Endodermal cell (in vitro differentiated cells): ENCODE measurements around the gene PCNX1. TPM values are rescaled to one million over a fixed set of nuclear protein-coding genes. Genes with fewer than 3 reads are reported as not detected.

ENCODE experiments used
- DNase-seq: peaks from one replicate; pipeline ENCODE4 v3.0.0-alpha.2; 2017
- H3K27ac ChIP-seq: 2 replicates; pipeline ENCODE4 v1.5.1; 2013; ENCODE audit warnings: mild to moderate bottlenecking, low read depth, low read length, moderate library complexity
- H3K27me3 ChIP-seq: 2 replicates; pipeline ENCODE4 v1.6.1; 2013; ENCODE audit warnings: mild to moderate bottlenecking, low read length, moderate library complexity; ENCODE audit not compliant: insufficient read depth, control insufficient read depth, poor library complexity, severe bottlenecking
- H3K36me3 ChIP-seq: 2 replicates; pipeline ENCODE4 v1.7.0; 2013; ENCODE audit warnings: mild to moderate bottlenecking, low read length, moderate library complexity; ENCODE audit not compliant: control insufficient read depth, insufficient read depth
- H3K4me1 ChIP-seq: one replicate; pipeline ENCODE4 v1.7.0; 2013; ENCODE audit warnings: low read length; ENCODE audit not compliant: control insufficient read depth, insufficient read depth
- H3K4me3 ChIP-seq: 2 replicates; pipeline ENCODE4 v1.5.1; 2013; ENCODE audit warnings: mild to moderate bottlenecking, low read length, moderate library complexity
- H3K9ac ChIP-seq: 2 replicates; pipeline ENCODE4 v1.6.1; 2013; ENCODE audit warnings: mild to moderate bottlenecking, low read length, moderate library complexity; ENCODE audit not compliant: poor library complexity, severe bottlenecking; ENCODE audit errors: extremely low read depth
- H3K9me3 ChIP-seq: 2 replicates; pipeline ENCODE4 v1.6.1; 2013; ENCODE audit warnings: mild to moderate bottlenecking, low read length, moderate library complexity; ENCODE audit not compliant: control insufficient read depth
- H3K27ac Mint-ChIP-seq: 2 replicates; pipeline ENCODE4 v1.8.0; 2020; ENCODE audit warnings: mixed read lengths
- H3K27me3 Mint-ChIP-seq: 2 replicates; pipeline ENCODE4 v1.8.0; 2021; ENCODE audit warnings: mild to moderate bottlenecking, mixed read lengths; ENCODE audit not compliant: insufficient read depth
- H3K36me3 Mint-ChIP-seq: 2 replicates; pipeline ENCODE4 v1.8.0; 2020; ENCODE audit warnings: low read depth, mixed read lengths
- H3K4me1 Mint-ChIP-seq: 2 replicates; pipeline ENCODE4 v1.8.0; 2020; ENCODE audit warnings: mixed read lengths
- H3K4me3 Mint-ChIP-seq: 2 replicates; pipeline ENCODE4 v1.8.0; 2020; ENCODE audit warnings: mild to moderate bottlenecking, moderate library complexity, mixed read lengths
- H3K9me3 Mint-ChIP-seq: 2 replicates; pipeline ENCODE4 v1.8.0; 2020; ENCODE audit warnings: mild to moderate bottlenecking, mixed read lengths
- WGBS, 2 experiments: methylation state at CpG; one replicate each; pipeline versions ENCODE4 v1.1.5 to v1.1.7; 2013; ENCODE audit warnings: missing lambda C conversion rate in 2 of 2, mixed read lengths in 1 of 2; ENCODE audit not compliant: insufficient coverage in 1 of 2, insufficient read length in 1 of 2; 5-methylcytosine and 5-hydroxymethylcytosine counted together
- total RNA-seq, 2 donors: library from RNA; stranded (reverse); fragmentation: NEBNext Ultra II Directional in 1 of 2; extraction: Animal tissue kit (Norgen Biotek cat#: 25700) in 1 of 2; gene quantifications; 2 replicates in 1 of 2; 3 replicates in 1 of 2; pipeline ENCODE4 v1.2.1, GENCODE V29; 2021
- TF ChIP-seq, protein P1 (sequence below): fragments of 200-600 bp; sonication (generic); conservative IDR thresholded peaks from 2 replicates; pipeline ENCODE4 v1.5.0; 2021; ENCODE audit warnings: antibody characterized with exemption, mild to moderate bottlenecking

The PCNX1 gene
- total RNA-seq, 2 donors from 2014 or later: 68.2 TPM

DNA sequence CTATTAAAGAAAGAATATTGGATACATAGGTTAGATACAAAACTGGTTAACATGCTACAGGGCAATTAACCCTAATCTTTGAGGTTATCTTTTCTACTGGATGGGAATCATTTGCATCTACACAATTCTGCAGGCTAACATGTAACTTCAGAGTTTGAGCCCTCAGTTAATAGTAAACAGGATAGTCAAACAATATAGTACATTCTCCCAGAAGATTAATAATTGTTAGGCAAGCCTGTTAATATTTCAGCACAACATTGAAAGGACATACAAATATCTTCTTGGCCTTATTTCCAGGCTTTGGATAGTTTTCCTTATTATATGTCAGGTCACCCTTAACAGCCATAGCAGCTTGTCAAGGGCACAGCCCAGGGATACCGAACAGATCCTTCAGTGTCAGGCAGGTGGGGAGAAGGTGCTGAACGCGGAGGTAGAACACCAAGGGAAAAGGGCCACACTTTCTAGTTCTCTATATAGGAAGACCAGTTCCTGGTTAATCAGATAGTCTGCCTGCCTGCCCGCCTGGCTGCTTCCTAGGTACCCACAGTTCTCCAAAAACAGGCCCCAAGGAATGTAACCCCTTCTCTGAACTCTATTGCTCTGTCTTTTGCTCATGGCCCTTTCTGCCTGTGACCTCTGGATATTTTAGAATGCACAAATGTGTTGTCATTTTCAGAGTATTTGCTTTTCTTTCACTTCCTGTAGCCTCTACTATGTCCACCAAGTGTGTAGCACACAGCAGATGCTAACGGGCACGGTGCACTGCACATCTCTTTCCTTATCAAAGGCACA, 256.0 kb downstream of the PCNX1 start:
- no peak overlapping the region for H3K4me3 Mint-ChIP-seq
- Histone ChIP-seq H3K4me1 (no peaks in the 10 kb centered on the region), H3K4me3 (no peak overlapping the region), H3K9ac (no peak overlapping the region), H3K36me3 (no peaks in the 10 kb centered on the region), H3K9me3 (no peaks in the 10 kb centered on the region), H3K27me3 (no peaks in the 10 kb centered on the region), H3K27ac (no peak overlapping the region)
- WGBS, 2 experiments: 87 to 94% methylated on average over 3 to 6 of the region's 6 CpGs
- H3K36me3 Mint-ChIP-seq: no peaks in the 10 kb centered on the region
- H3K27ac Mint-ChIP-seq: no peak overlapping the region
- TF ChIP-seq, protein P1, sequence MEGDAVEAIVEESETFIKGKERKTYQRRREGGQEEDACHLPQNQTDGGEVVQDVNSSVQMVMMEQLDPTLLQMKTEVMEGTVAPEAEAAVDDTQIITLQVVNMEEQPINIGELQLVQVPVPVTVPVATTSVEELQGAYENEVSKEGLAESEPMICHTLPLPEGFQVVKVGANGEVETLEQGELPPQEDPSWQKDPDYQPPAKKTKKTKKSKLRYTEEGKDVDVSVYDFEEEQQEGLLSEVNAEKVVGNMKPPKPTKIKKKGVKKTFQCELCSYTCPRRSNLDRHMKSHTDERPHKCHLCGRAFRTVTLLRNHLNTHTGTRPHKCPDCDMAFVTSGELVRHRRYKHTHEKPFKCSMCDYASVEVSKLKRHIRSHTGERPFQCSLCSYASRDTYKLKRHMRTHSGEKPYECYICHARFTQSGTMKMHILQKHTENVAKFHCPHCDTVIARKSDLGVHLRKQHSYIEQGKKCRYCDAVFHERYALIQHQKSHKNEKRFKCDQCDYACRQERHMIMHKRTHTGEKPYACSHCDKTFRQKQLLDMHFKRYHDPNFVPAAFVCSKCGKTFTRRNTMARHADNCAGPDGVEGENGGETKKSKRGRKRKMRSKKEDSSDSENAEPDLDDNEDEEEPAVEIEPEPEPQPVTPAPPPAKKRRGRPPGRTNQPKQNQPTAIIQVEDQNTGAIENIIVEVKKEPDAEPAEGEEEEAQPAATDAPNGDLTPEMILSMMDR: no peak
- H3K27me3 Mint-ChIP-seq: no peaks in the 10 kb centered on the region
- peaks cover 12% of the 10 kb centered on the region for H3K9me3 Mint-ChIP-seq
- no peak for DNase-seq
- no peaks in the 10 kb centered on the region for H3K4me1 Mint-ChIP-seq

DNA sequence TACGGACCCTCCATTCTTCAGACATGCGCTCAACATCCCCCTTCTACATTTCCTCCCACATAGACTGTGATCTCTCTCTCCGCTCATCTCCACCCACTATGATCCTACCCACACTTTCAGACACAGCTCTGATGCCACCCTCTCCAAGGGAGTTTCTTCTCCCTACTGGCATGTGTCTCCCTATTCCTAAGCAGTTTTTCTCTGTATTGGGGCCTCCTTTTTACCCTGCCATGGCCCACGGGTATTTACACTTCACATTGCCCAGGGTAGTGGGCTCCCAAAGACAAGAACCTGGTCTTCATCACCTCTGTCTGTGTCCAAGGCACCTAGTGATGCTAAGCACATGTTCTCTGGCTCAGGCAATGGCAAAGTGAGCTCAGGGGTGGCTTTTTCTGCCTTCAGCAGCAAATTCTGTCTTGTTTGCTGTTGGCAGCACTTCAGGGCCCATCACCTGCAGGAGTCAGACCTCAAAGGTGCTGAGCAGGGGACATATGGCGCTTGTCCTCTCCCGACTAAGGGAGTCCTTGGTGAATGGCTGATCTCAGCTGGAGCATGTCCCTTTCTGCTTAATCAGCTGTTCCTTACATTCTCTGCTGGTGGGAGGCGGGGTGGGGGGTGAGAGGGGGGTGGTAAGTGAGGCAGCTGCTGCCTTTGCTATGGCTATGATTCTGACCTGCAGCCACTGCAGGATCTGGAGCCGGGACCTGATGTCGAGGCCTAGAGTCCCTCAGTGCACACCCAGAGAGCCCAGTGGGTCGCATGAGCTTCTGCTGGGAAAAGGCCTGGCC, 256.8 kb downstream of the PCNX1 start:
- H3K4me3 Mint-ChIP-seq: no peak overlapping the region
- WGBS, 2 experiments: 82 to 83% methylated on average over 9 to 10 of the region's 10 CpGs
- H3K27ac ChIP-seq: no peak overlapping the region
- H3K27me3 Mint-ChIP-seq: peaks cover 1% of the 10 kb centered on the region
- TF ChIP-seq, protein P1: no peak
- no peak overlapping the region for H3K9ac ChIP-seq
- no peaks in the 10 kb centered on the region for H3K36me3 ChIP-seq
- no peaks in the 10 kb centered on the region for H3K36me3 Mint-ChIP-seq
- no peaks in the 10 kb centered on the region for H3K4me1 ChIP-seq
- H3K4me3 ChIP-seq: no peak overlapping the region
- peaks cover 16% of the 10 kb centered on the region for H3K9me3 Mint-ChIP-seq
- H3K9me3 ChIP-seq: no peaks in the 10 kb centered on the region
- DNase-seq: no peak
- no peaks in the 10 kb centered on the region for H3K4me1 Mint-ChIP-seq
- H3K27me3 ChIP-seq: no peaks in the 10 kb centered on the region
- H3K27ac Mint-ChIP-seq: no peak overlapping the region

Other genes with a start within 250 kb of the PCNX1 start
- 10 to 100 TPM; 34.1 to 38.5 TPM for gene MAP3K9, start 97.9 kb upstream of the PCNX1 start, total RNA-seq